Stomach (tissue), 4 donors: ENCODE measurements around the gene LRP11.

ENCODE experiments used
- CTCF ChIP-seq, 7 experiments: fragments of 450-650 bp in 4 of 7; fragments of 200-600 bp in 3 of 7; sonication (generic) in 3 of 7; IDR thresholded peaks; one replicate each; pipeline ENCODE4 v1.5.1; 2016 to 2019; ENCODE audit warnings: antibody characterized with exemption in 7 of 7, control low read depth in 2 of 7, mild to moderate bottlenecking in 1 of 7
- EP300 ChIP-seq: sonication (generic); formaldehyde crosslinking; IDR thresholded peaks from one replicate; pipeline ENCODE4 v1.6.1; 2017; ENCODE audit warnings: antibody characterized with exemption

GRCh38 chr6:149809798-149810197 lies 54.4 kb downstream of the LRP11 start:
- no peak for TF ChIP-seq EP300
- no peak for TF ChIP-seq CTCF (IDR thresholded peaks at IDR 0.05)
